Hepatocyte (in vitro differentiated cells): Measurements from ENCODE around the gene CDH12.

Source experiments
- EZH2 ChIP-seq: fragments of 200-600 bp; sonication (generic); IDR thresholded peaks from 2 replicates; pipeline ENCODE4 v1.6.1; 2016; ENCODE audit warnings: antibody characterized with exemption, mild to moderate bottlenecking, borderline replicate concordance
- TF ChIP-seq, protein P1 (sequence below): fragments of 200-600 bp; sonication (generic); IDR thresholded peaks from 2 replicates; pipeline ENCODE4 v1.5.1; 2016; ENCODE audit warnings: antibody characterized with exemption, mild to moderate bottlenecking; ENCODE audit not compliant: poor library complexity

DNA sequence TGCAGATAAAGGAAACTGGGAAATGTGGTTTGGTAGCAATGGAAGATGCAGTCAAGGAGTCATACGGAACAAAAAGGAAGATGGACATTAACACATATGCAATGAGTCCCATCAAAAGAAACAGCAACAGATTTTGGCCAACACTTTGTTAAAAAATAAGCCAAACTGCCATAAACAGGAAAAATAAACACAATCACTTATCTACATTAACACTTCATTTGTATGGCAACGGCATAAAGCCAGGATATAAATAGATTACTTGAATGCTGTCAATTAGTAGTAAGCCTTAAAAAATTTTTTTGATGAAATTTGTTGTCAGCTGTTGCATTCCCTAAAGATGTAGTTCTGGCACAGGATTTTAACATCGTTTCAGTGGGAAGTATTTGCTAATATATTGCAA, 190.8 kb downstream of the CDH12 start:
- TF ChIP-seq, protein P1, sequence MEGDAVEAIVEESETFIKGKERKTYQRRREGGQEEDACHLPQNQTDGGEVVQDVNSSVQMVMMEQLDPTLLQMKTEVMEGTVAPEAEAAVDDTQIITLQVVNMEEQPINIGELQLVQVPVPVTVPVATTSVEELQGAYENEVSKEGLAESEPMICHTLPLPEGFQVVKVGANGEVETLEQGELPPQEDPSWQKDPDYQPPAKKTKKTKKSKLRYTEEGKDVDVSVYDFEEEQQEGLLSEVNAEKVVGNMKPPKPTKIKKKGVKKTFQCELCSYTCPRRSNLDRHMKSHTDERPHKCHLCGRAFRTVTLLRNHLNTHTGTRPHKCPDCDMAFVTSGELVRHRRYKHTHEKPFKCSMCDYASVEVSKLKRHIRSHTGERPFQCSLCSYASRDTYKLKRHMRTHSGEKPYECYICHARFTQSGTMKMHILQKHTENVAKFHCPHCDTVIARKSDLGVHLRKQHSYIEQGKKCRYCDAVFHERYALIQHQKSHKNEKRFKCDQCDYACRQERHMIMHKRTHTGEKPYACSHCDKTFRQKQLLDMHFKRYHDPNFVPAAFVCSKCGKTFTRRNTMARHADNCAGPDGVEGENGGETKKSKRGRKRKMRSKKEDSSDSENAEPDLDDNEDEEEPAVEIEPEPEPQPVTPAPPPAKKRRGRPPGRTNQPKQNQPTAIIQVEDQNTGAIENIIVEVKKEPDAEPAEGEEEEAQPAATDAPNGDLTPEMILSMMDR, result no peak
- TF ChIP-seq EZH2, result no peak
